GM18498 (cell line): Measurements from ENCODE around the gene EPYC.

ENCODE experiments used
- ATAC-seq: cut with Tn5 transposase; IDR thresholded peaks from one replicate; pipeline ENCODE4 v1.9.1; 2021; ENCODE audit warnings: mild to moderate bottlenecking, moderate library complexity; ENCODE audit not compliant: unreplicated experiment

EPYC gene

GRCh38 chr12:90915353-90915752 is 89.4 kb downstream of the EPYC start:
- no peak for ATAC-seq
